GM21786 (cell line): ENCODE results near the gene DPM3.
"Not testable (repeated sequence)": the region's sequence is repeated elsewhere in the genome, so short reads cannot be mapped to it uniquely, and the experiment has no call there.

Experiments used
- ATAC-seq: cut with Tn5 transposase; IDR thresholded peaks from one replicate; pipeline ENCODE4 v1.9.1; 2021; ENCODE audit not compliant: unreplicated experiment

Gene DPM3

GRCh38 chr1:155139895-155140629 lies at the start of gene DPM3:
Gene DPM3 (minus strand): TSS chr1:155140531. CDS start chr1:155140240, 291 bp downstream.
- ATAC-seq, result peak; percentile 68

- ATAC-seq, result not testable (repeated sequence)
Observed at GRCh38 chr1:155189926-155190325, 49.6 kb upstream of the DPM3 start.

- ATAC-seq, result no peak
Observed at GRCh38 chr1:155188268-155188667, 47.9 kb upstream of the DPM3 start.

GRCh38 chr1:155187456-155187891 lies 47.1 kb upstream of the DPM3 start:
- no peak for ATAC-seq

- ATAC-seq, result no peak
Observed at GRCh38 chr1:155186794-155187455, 46.6 kb upstream of the DPM3 start.

- no peak for ATAC-seq
Observed at GRCh38 chr1:155186067-155186793, 45.9 kb upstream of the DPM3 start.

- no peak for ATAC-seq
Observed at GRCh38 chr1:155185783-155186066, 45.4 kb upstream of the DPM3 start.

GRCh38 chr1:155184835-155185782 lies 44.8 kb upstream of the DPM3 start:
- peak; percentile 96 for ATAC-seq

GRCh38 chr1:155184351-155184811 lies 44.0 kb upstream of the DPM3 start:
- no peak for ATAC-seq

GRCh38 chr1:155183775-155184221 lies 43.5 kb upstream of the DPM3 start:
- ATAC-seq, result no peak

GRCh38 chr1:155182052-155182550 lies 41.8 kb upstream of the DPM3 start:
- no peak for ATAC-seq

- no peak for ATAC-seq
Observed at GRCh38 chr1:155181371-155182051, 41.2 kb upstream of the DPM3 start.

- ATAC-seq, result no peak
Observed at GRCh38 chr1:155179112-155180031, 39.0 kb upstream of the DPM3 start.

GRCh38 chr1:155178441-155179111 lies 38.2 kb upstream of the DPM3 start:
- ATAC-seq, result no peak

GRCh38 chr1:155177918-155178281 lies 37.6 kb upstream of the DPM3 start:
- no peak for ATAC-seq

- ATAC-seq, result no peak
Observed at GRCh38 chr1:155177192-155177917, 37.0 kb upstream of the DPM3 start.

- no peak for ATAC-seq
Observed at GRCh38 chr1:155176544-155177071, 36.3 kb upstream of the DPM3 start.
